H9 (cell line): ENCODE measurements around the gene GPR153. TPM values are rescaled to one million over a fixed set of nuclear protein-coding genes. Genes with fewer than 3 reads are reported as not detected.

Source experiments
- DNase-seq: peaks from one replicate; pipeline ENCODE4 v3.0.0-alpha.2; 2017
- H2AFZ ChIP-seq: one replicate; pipeline ENCODE4 v1.6.1; 2013; ENCODE audit warnings: mild to moderate bottlenecking, low read length, control low read depth, moderate library complexity
- H2AK5ac ChIP-seq: 2 replicates; pipeline ENCODE4 v1.6.1; 2013; ENCODE audit warnings: low read length, control low read depth, mixed read lengths; ENCODE audit not compliant: insufficient read length
- H2BK120ac ChIP-seq: one replicate; pipeline ENCODE4 v1.6.1; 2013; ENCODE audit warnings: low read depth, mild to moderate bottlenecking, low read length, control low read depth, inconsistent platforms; ENCODE audit not compliant: poor library complexity, severe bottlenecking
- H2BK12ac ChIP-seq: 2 replicates; pipeline ENCODE4 v1.6.1; 2013; ENCODE audit warnings: low read length, control low read depth, mixed read lengths, low read depth; ENCODE audit not compliant: insufficient read length
- H2BK15ac ChIP-seq: 2 replicates; pipeline ENCODE4 v1.6.1; 2013; ENCODE audit warnings: low read depth, low read length, control low read depth
- H2BK20ac ChIP-seq: one replicate; pipeline ENCODE4 v1.6.1; 2013; ENCODE audit warnings: low read depth, mild to moderate bottlenecking, low read length, control low read depth, inconsistent platforms; ENCODE audit not compliant: poor library complexity, severe bottlenecking
- H2BK5ac ChIP-seq: 2 replicates; pipeline ENCODE4 v1.6.1; 2013; ENCODE audit warnings: low read length, control low read depth, mixed read lengths; ENCODE audit not compliant: insufficient read length
- H3K14ac ChIP-seq: 2 replicates; pipeline ENCODE4 v1.6.1; 2013; ENCODE audit warnings: low read length, control low read depth; ENCODE audit not compliant: insufficient read depth
- H3K18ac ChIP-seq: 2 replicates; pipeline ENCODE4 v1.6.1; 2013; ENCODE audit warnings: low read depth, mild to moderate bottlenecking, mixed read lengths, low read length, control low read depth; ENCODE audit not compliant: insufficient read length
- H3K23ac ChIP-seq: 2 replicates; pipeline ENCODE4 v1.6.1; 2013; ENCODE audit warnings: low read length, control low read depth, mixed read lengths, low read depth; ENCODE audit not compliant: insufficient read length
- H3K23me2 ChIP-seq: 2 replicates; pipeline ENCODE4 v1.6.1; 2013; ENCODE audit warnings: low read depth, mild to moderate bottlenecking, mixed read lengths, low read length, control low read depth; ENCODE audit not compliant: insufficient read length, poor library complexity, severe bottlenecking
- H3K27ac ChIP-seq: 2 replicates; pipeline ENCODE4 v1.5.1; 2013; ENCODE audit warnings: low read length, control low read depth, mixed read lengths, low read depth; ENCODE audit not compliant: insufficient read length
- H3K27me3 ChIP-seq: 2 replicates; pipeline ENCODE4 v1.6.1; 2013; ENCODE audit warnings: low read length, control low read depth, inconsistent platforms; ENCODE audit not compliant: insufficient read depth
- H3K4ac ChIP-seq: 2 replicates; pipeline ENCODE4 v1.6.1; 2013; ENCODE audit warnings: low read depth, mild to moderate bottlenecking, control low read depth, inconsistent platforms, low read length, moderate library complexity
- H3K4me1 ChIP-seq: 2 replicates; pipeline ENCODE4 v1.6.1; 2013; ENCODE audit warnings: low read length, control low read depth, inconsistent platforms; ENCODE audit not compliant: insufficient read depth
- H3K4me2 ChIP-seq: 2 replicates; pipeline ENCODE4 v1.6.1; 2013; ENCODE audit warnings: low read length, control low read depth, mixed read lengths; ENCODE audit not compliant: insufficient read length, insufficient read depth
- H3K56ac ChIP-seq: 2 replicates; pipeline ENCODE4 v1.6.1; 2013; ENCODE audit warnings: low read depth, mild to moderate bottlenecking, mixed read lengths, low read length, control low read depth; ENCODE audit not compliant: insufficient read length
- H3K79me1 ChIP-seq: 2 replicates; pipeline ENCODE4 v1.6.1; 2013; ENCODE audit warnings: low read depth, mild to moderate bottlenecking, moderate library complexity, low read length, control low read depth, inconsistent platforms; ENCODE audit not compliant: insufficient read depth, poor library complexity, severe bottlenecking
- H3K79me2 ChIP-seq: 2 replicates; pipeline ENCODE4 v1.6.1; 2013; ENCODE audit warnings: low read length, control low read depth, inconsistent platforms; ENCODE audit not compliant: insufficient read depth
- H3K9ac ChIP-seq: 2 replicates; pipeline ENCODE4 v1.6.1; 2013; ENCODE audit warnings: low read length, control low read depth, mixed read lengths; ENCODE audit not compliant: insufficient read length; ENCODE audit errors: extremely low read depth
- H3K9me3 ChIP-seq: one replicate; pipeline ENCODE4 v1.6.1; 2013; ENCODE audit warnings: low read depth, low read length, inconsistent platforms; ENCODE audit not compliant: control insufficient read depth
- H3T11ph ChIP-seq: one replicate; pipeline ENCODE4 v1.6.1; 2013; ENCODE audit warnings: mild to moderate bottlenecking, low read length, control low read depth, inconsistent platforms
- H4K20me1 ChIP-seq: one replicate; pipeline ENCODE4 v1.6.1; 2013; ENCODE audit not compliant: control insufficient read depth, insufficient read length, insufficient read depth
- H4K5ac ChIP-seq: 2 replicates; pipeline ENCODE4 v1.6.1; 2013; ENCODE audit warnings: low read depth, mild to moderate bottlenecking, mixed read lengths, low read length, control low read depth; ENCODE audit not compliant: insufficient read length
- H4K8ac ChIP-seq: replicated peaks from 2 replicates; pipeline ENCODE4 v1.6.1; 2013; ENCODE audit warnings: low read length, control low read depth, mixed read lengths, low read depth; ENCODE audit not compliant: insufficient read length
- H4K91ac ChIP-seq: 2 replicates; pipeline ENCODE4 v1.6.1; 2013; ENCODE audit warnings: low read depth, mild to moderate bottlenecking, moderate library complexity, mixed read lengths, low read length, control low read depth; ENCODE audit not compliant: insufficient read length
- H3K27ac Mint-ChIP-seq, 3 experiments: 2 replicates in 2 of 3; 3 replicates in 1 of 3; pipeline ENCODE4 v1.8.0; 2020 to 2021; ENCODE audit warnings: mixed read lengths in 3 of 3, mild to moderate bottlenecking in 1 of 3, moderate library complexity in 1 of 3
- H3K27me3 Mint-ChIP-seq: 2 replicates; pipeline ENCODE4 v1.8.0; 2021; ENCODE audit warnings: low read depth, mild to moderate bottlenecking, moderate library complexity, mixed read lengths
- H3K36me3 Mint-ChIP-seq, 3 experiments: 2 replicates in 2 of 3; 3 replicates in 1 of 3; pipeline ENCODE4 v1.8.0; 2020 to 2021; ENCODE audit warnings: low read depth in 3 of 3, mixed read lengths in 3 of 3; ENCODE audit not compliant: insufficient read depth in 1 of 3
- H3K4me1 Mint-ChIP-seq, 2 experiments: 2 replicates each; pipeline ENCODE4 v1.8.0; 2020; ENCODE audit warnings: mixed read lengths in 2 of 2
- H3K4me3 Mint-ChIP-seq, 2 experiments: 2 replicates in 1 of 2; 3 replicates in 1 of 2; pipeline ENCODE4 v1.8.0; 2020 to 2021; ENCODE audit warnings: mild to moderate bottlenecking in 2 of 2, mixed read lengths in 2 of 2, moderate library complexity in 1 of 2
- H3K9me3 Mint-ChIP-seq, 2 experiments: 2 replicates in 1 of 2; 3 replicates in 1 of 2; pipeline ENCODE4 v1.8.0; 2020; ENCODE audit warnings: mild to moderate bottlenecking in 2 of 2, mixed read lengths in 2 of 2, moderate library complexity in 1 of 2
- WGBS: extraction: QIAGEN DNeasy Blood & Tissue Kit; methylation state at CpG from one replicate; pipeline ENCODE4 v1.1.7; 2013; ENCODE audit warnings: missing lambda C conversion rate, low lambda C conversion rate, mixed read lengths; ENCODE audit not compliant: insufficient read length; ENCODE audit errors: extremely low coverage; 5-methylcytosine and 5-hydroxymethylcytosine counted together
- total RNA-seq: library from RNA; stranded (reverse); gene quantifications from 2 replicates; pipeline ENCODE4 v1.2.1, GENCODE V29; 2021
- TF ChIP-seq, protein P1 (sequence below): fragments of 200-600 bp; sonication (generic); conservative IDR thresholded peaks from 3 replicates; pipeline ENCODE4 v1.8.0; 2021; ENCODE audit warnings: antibody characterized with exemption, mild to moderate bottlenecking

Gene GPR153
- total RNA-seq, 1 experiment from 2014 or later = 8.9 TPM

DNA sequence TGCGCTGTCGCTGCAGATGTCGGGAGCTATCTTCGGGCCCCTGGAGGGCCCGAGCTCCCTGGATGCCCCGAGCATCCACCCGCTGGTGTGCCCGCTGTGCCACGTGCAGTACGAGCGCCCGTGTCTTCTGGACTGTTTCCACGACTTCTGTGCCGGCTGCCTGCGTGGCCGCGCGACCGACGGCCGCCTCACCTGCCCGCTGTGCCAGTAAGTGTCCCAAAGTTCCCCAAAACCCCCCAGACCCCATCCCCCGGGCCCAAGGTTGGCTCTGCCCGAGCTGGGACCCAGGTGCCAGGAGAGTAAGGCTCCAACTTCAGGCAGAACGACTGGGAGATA is 54.4 kb downstream of the GPR153 start:
- Histone ChIP-seq H2BK12ac (no peak overlapping the region), H3K27me3 (no peaks in the 10 kb centered on the region; the same call in 1 of the 2 replicates), H2BK20ac (no peak overlapping the region), H4K20me1 (no peaks in the 10 kb centered on the region), H3K27ac (no peak overlapping the region), H2AK5ac (no peak overlapping the region), H2BK5ac (no peak overlapping the region), H3T11ph (no peak overlapping the region), H3K4me1 (no peaks in the 10 kb centered on the region), H3K18ac (no peak overlapping the region), H3K14ac (no peak overlapping the region), H4K91ac (no peak overlapping the region), H3K4ac (no peak overlapping the region), H3K23me2 (peaks cover 19% of the 10 kb centered on the region), H3K9me3 (no peaks in the 10 kb centered on the region), H4K5ac (no peak overlapping the region), H2AFZ (no peak overlapping the region), H3K9ac (no peak overlapping the region), H3K4me2 (peak overlapping the region; percentile 51), H2BK15ac (no peak overlapping the region), H4K8ac (no peak overlapping the region), H3K56ac (no peak overlapping the region), H3K23ac (no peak overlapping the region), H2BK120ac (no peak overlapping the region), H3K79me2 (no peaks in the 10 kb centered on the region), H3K79me1 (no peaks in the 10 kb centered on the region)
- H3K9me3 Mint-ChIP-seq = no peaks in the 10 kb centered on the region
- no peak overlapping the region for H3K27ac Mint-ChIP-seq
- H3K4me3 Mint-ChIP-seq = no peak overlapping the region; a peak in 1 of 5 replicates
- H3K36me3 Mint-ChIP-seq = no peaks in the 10 kb centered on the region
- DNase-seq = no peak
- no CpG with 5 or more reads among the region's 25 CpGs for WGBS
- TF ChIP-seq, protein P1, sequence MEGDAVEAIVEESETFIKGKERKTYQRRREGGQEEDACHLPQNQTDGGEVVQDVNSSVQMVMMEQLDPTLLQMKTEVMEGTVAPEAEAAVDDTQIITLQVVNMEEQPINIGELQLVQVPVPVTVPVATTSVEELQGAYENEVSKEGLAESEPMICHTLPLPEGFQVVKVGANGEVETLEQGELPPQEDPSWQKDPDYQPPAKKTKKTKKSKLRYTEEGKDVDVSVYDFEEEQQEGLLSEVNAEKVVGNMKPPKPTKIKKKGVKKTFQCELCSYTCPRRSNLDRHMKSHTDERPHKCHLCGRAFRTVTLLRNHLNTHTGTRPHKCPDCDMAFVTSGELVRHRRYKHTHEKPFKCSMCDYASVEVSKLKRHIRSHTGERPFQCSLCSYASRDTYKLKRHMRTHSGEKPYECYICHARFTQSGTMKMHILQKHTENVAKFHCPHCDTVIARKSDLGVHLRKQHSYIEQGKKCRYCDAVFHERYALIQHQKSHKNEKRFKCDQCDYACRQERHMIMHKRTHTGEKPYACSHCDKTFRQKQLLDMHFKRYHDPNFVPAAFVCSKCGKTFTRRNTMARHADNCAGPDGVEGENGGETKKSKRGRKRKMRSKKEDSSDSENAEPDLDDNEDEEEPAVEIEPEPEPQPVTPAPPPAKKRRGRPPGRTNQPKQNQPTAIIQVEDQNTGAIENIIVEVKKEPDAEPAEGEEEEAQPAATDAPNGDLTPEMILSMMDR = no peak
- H3K4me1 Mint-ChIP-seq = peaks cover 7 to 25% of the 10 kb centered on the region in 2 experiments
- peaks cover 43% of the 10 kb centered on the region for H3K27me3 Mint-ChIP-seq
